HepG2 (cell line): ENCODE measurements around the gene TMEM239. TPM values are rescaled to one million over a fixed set of nuclear protein-coding genes. Genes with fewer than 3 reads are reported as not detected.

Experiments used
- HIVEP1 ChIP-seq: sonication (generic); formaldehyde crosslinking; IDR thresholded peaks from 2 replicates; pipeline ENCODE4 v1.4.0; 2020; ENCODE audit warnings: mild to moderate bottlenecking, missing genetic modification reagents
- MED8 ChIP-seq: sonication (generic); formaldehyde crosslinking; IDR thresholded peaks from 2 replicates; pipeline ENCODE4 v1.8.1; 2023; ENCODE audit warnings: mild to moderate bottlenecking, missing genetic modification reagents; ENCODE audit not compliant: insufficient replicate concordance
- MZF1 ChIP-seq: sonication (generic); formaldehyde crosslinking; IDR thresholded peaks from 2 replicates; pipeline ENCODE4 v1.8.1; 2023; ENCODE audit warnings: mild to moderate bottlenecking, missing genetic modification reagents, borderline replicate concordance
- NCOA1 ChIP-seq: sonication (generic); formaldehyde crosslinking; IDR thresholded peaks from 2 replicates; pipeline ENCODE4 v1.9.0; 2021; ENCODE audit warnings: missing genetic modification reagents
- PHF8 ChIP-seq: sonication (generic); formaldehyde crosslinking; IDR thresholded peaks from 2 replicates; pipeline ENCODE4 v1.5.0; 2020; ENCODE audit warnings: missing genetic modification reagents
- TBX2 ChIP-seq: sonication (generic); formaldehyde crosslinking; IDR thresholded peaks from 2 replicates; pipeline ENCODE4 v1.5.0; 2020; ENCODE audit warnings: missing genetic modification reagents, mild to moderate bottlenecking, borderline replicate concordance
- TBX3 ChIP-seq: fragments of 450-650 bp; IDR thresholded peaks from 2 replicates; pipeline ENCODE4 v1.6.1; 2017; ENCODE audit warnings: antibody characterized with exemption, mild to moderate bottlenecking, inconsistent platforms, borderline replicate concordance
- YEATS2 ChIP-seq: sonication (generic); formaldehyde crosslinking; IDR thresholded peaks from 2 replicates; pipeline ENCODE4 v1.4.0; 2020; ENCODE audit warnings: missing genetic modification reagents, borderline replicate concordance
- ZBTB3 ChIP-seq: sonication (generic); formaldehyde crosslinking; IDR thresholded peaks from 2 replicates; pipeline ENCODE4 v1.4.0; 2020; ENCODE audit warnings: low read depth, mild to moderate bottlenecking, moderate library complexity, missing genetic modification reagents, borderline replicate concordance
- ZBTB42 ChIP-seq: sonication (generic); formaldehyde crosslinking; IDR thresholded peaks from 2 replicates; pipeline ENCODE4 v1.5.0; 2020; ENCODE audit warnings: mild to moderate bottlenecking, missing genetic modification reagents
- ZNF230 ChIP-seq: sonication (generic); formaldehyde crosslinking; IDR thresholded peaks from 2 replicates; pipeline ENCODE4 v1.4.0; 2020; ENCODE audit warnings: mild to moderate bottlenecking, missing genetic modification reagents
- ZNF3 ChIP-seq: IDR thresholded peaks from 2 replicates; pipeline ENCODE4 v1.7.0; 2017; ENCODE audit warnings: inconsistent platforms
- ZNF343 ChIP-seq: sonication (generic); formaldehyde crosslinking; IDR thresholded peaks from 2 replicates; pipeline ENCODE4 v1.4.0; 2020; ENCODE audit warnings: mild to moderate bottlenecking, missing genetic modification reagents
- ZNF567 ChIP-seq: sonication (generic); formaldehyde crosslinking; IDR thresholded peaks from 2 replicates; pipeline ENCODE4 v1.8.1; 2023; ENCODE audit warnings: mild to moderate bottlenecking, missing genetic modification reagents, borderline replicate concordance
- ZNF678 ChIP-seq: sonication (generic); formaldehyde crosslinking; IDR thresholded peaks from 2 replicates; pipeline ENCODE4 v1.4.0; 2020; ENCODE audit warnings: mild to moderate bottlenecking, missing genetic modification reagents
- ZNF703 ChIP-seq: sonication (generic); formaldehyde crosslinking; IDR thresholded peaks from 2 replicates; pipeline ENCODE4 v1.5.1; 2020; ENCODE audit warnings: missing genetic modification reagents, mild to moderate bottlenecking, moderate library complexity, borderline replicate concordance
- polyA plus RNA-seq, 8 experiments: library from polyadenylated mRNA; depleted of rRNA in 3 of 8; stranded (reverse) in 7 of 8; unstranded in 1 of 8; fragments of >200 nt; fragmentation: Illumina TruSeq in 4 of 8; extraction: Trizol in 4 of 8; gene quantifications; 2 replicates each; pipeline versions ENCODE4 v1.2.1 to v1.2.3, GENCODE V29; 2011 to 2016; ENCODE audit warnings: low read depth in 4 of 8, missing spikeins in 1 of 8, mixed read lengths in 1 of 8; ENCODE audit not compliant: insufficient read depth in 1 of 8
- total RNA-seq, 5 experiments: library from RNA; depleted of rRNA; stranded (reverse); fragments of >200 nt; fragmentation: Illumina TruSeq; extraction: Trizol; gene quantifications; 2 replicates each; pipeline ENCODE4 v1.2.3, GENCODE V29; 2016; ENCODE audit warnings: low read depth in 1 of 5
- TF ChIP-seq, protein P1 (sequence below): sonication (generic); formaldehyde crosslinking; IDR thresholded peaks from 2 replicates; pipeline ENCODE4 v1.5.0; 2020; ENCODE audit warnings: mild to moderate bottlenecking, missing genetic modification reagents
- TF ChIP-seq, protein P2 (sequence below): IDR thresholded peaks from 2 replicates; pipeline ENCODE4 v1.6.1; 2016; ENCODE audit warnings: mild to moderate bottlenecking, missing biosample characterization, missing genetic modification reagents
- TF ChIP-seq, protein P3 (sequence below): sonication (generic); formaldehyde crosslinking; IDR thresholded peaks from 2 replicates; pipeline ENCODE4 v1.4.0; 2020; ENCODE audit warnings: mild to moderate bottlenecking, missing genetic modification reagents
- TF ChIP-seq, protein P4 (sequence below): sonication (generic); formaldehyde crosslinking; IDR thresholded peaks from 2 replicates; pipeline ENCODE4 v1.4.0; 2020; ENCODE audit warnings: missing genetic modification reagents
- TF ChIP-seq, protein P5 (sequence below): IDR thresholded peaks from 2 replicates; pipeline ENCODE4 v1.6.1; 2016; ENCODE audit warnings: low read depth, control low read depth

The TMEM239 gene
- total and polyA plus RNA-seq, 2 of the 13 experiments (the other 11 are each of a cell fraction or from before 2014, with no cell fraction given) = not detected

DNA sequence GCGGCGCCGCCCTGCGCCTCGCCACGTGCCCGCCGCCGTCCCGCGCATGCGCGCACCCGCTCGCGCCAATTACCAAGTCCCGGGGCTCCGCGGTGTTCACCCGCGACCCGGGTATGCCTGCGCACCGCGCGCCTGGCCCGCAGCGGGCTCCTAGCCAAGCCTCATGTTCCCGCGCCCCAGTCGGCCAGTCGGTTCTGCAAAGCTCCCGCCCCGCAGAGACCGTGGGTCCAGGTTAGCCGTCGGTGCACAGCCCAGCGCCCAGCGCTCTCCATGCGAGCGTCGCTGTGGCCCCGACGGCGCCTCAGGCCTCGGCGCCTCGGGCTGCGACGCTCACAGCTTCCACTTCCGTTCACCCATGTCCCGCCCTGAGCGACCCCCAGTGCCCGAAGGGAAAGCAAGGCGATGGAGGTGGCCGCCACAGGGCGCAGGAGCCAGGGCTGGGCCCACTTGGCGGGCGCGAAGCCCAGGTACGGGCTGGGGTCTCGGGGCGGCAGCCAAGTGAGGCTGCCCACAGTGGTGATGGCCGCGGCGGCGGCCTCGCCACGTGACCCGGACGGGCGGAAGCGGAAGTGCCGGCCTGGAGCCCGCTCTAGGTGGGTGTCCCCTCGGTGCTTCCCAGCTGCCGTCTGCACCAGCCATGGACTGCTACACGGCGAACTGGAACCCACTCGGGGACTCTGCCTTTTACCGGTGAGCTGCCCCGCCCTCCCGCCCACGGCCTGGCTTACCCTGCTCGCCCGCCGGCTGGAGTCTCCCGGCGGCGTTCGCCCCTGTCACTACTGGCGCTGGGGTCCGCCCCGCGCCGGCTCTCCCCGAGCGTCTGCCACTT, 24.2 kb downstream of the TMEM239 start, which contains the start of the genes PCED1A and VPS16 (continued):
- TF ChIP-seq, protein P1, sequence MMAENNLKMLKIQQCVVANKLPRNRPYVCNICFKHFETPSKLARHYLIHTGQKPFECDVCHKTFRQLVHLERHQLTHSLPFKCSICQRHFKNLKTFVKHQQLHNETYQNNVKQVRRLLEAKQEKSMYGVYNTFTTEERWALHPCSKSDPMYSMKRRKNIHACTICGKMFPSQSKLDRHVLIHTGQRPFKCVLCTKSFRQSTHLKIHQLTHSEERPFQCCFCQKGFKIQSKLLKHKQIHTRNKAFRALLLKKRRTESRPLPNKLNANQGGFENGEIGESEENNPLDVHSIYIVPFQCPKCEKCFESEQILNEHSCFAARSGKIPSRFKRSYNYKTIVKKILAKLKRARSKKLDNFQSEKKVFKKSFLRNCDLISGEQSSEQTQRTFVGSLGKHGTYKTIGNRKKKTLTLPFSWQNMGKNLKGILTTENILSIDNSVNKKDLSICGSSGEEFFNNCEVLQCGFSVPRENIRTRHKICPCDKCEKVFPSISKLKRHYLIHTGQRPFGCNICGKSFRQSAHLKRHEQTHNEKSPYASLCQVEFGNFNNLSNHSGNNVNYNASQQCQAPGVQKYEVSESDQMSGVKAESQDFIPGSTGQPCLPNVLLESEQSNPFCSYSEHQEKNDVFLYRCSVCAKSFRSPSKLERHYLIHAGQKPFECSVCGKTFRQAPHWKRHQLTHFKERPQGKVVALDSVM (CRISPR knock-in tag) = 0 out of 2 replicates have a peak, but pooled peaks have one; percentile 33
- TF ChIP-seq PHF8 (CRISPR knock-in tag) = peak; percentile 99
- TF ChIP-seq TBX3 = 0 out of 2 replicates have a peak, but pooled peaks have one; percentile 20
- peak; percentile 97; the same call in 1 of the 2 replicates for TF ChIP-seq ZNF567 (CRISPR knock-in tag)
- TF ChIP-seq, protein P2, sequence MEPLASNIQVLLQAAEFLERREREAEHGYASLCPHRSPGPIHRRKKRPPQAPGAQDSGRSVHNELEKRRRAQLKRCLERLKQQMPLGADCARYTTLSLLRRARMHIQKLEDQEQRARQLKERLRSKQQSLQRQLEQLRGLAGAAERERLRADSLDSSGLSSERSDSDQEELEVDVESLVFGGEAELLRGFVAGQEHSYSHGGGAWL = peak; percentile 95
- 0 out of 2 replicates have a peak, but pooled peaks have one; percentile 67 for TF ChIP-seq MZF1 (CRISPR knock-in tag)
- TF ChIP-seq ZNF703 (CRISPR knock-in tag) = peak; percentile 91
- TF ChIP-seq, protein P3, sequence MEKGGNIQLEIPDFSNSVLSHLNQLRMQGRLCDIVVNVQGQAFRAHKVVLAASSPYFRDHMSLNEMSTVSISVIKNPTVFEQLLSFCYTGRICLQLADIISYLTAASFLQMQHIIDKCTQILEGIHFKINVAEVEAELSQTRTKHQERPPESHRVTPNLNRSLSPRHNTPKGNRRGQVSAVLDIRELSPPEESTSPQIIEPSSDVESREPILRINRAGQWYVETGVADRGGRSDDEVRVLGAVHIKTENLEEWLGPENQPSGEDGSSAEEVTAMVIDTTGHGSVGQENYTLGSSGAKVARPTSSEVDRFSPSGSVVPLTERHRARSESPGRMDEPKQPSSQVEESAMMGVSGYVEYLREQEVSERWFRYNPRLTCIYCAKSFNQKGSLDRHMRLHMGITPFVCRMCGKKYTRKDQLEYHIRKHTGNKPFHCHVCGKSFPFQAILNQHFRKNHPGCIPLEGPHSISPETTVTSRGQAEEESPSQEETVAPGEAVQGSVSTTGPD (CRISPR knock-in tag) = no peak
- TF ChIP-seq HIVEP1 (CRISPR knock-in tag) = peak; percentile 97
- peak; percentile 93 for TF ChIP-seq TBX2 (CRISPR knock-in tag)
- TF ChIP-seq ZNF678 (CRISPR knock-in tag) = peak; percentile 96; the same call in 1 of the 2 replicates
- peak; percentile 93 for TF ChIP-seq MED8 (CRISPR knock-in tag)
- peak; percentile 98 for TF ChIP-seq ZNF343
- peak; percentile 98 for TF ChIP-seq ZNF230 (CRISPR knock-in tag)
- peak; percentile 83; the same call in 1 of the 2 replicates for TF ChIP-seq NCOA1 (CRISPR knock-in tag)
- TF ChIP-seq, protein P4, sequence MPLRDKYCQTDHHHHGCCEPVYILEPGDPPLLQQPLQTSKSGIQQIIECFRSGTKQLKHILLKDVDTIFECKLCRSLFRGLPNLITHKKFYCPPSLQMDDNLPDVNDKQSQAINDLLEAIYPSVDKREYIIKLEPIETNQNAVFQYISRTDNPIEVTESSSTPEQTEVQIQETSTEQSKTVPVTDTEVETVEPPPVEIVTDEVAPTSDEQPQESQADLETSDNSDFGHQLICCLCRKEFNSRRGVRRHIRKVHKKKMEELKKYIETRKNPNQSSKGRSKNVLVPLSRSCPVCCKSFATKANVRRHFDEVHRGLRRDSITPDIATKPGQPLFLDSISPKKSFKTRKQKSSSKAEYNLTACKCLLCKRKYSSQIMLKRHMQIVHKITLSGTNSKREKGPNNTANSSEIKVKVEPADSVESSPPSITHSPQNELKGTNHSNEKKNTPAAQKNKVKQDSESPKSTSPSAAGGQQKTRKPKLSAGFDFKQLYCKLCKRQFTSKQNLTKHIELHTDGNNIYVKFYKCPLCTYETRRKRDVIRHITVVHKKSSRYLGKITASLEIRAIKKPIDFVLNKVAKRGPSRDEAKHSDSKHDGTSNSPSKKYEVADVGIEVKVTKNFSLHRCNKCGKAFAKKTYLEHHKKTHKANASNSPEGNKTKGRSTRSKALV (CRISPR knock-in tag) = peak; percentile 81
- 0 out of 2 replicates have a peak, but pooled peaks have one; percentile 57 for TF ChIP-seq ZBTB3
- peak; percentile 65; the same call in 1 of the 2 replicates for TF ChIP-seq ZNF3 (CRISPR knock-in tag)
- TF ChIP-seq, protein P5, sequence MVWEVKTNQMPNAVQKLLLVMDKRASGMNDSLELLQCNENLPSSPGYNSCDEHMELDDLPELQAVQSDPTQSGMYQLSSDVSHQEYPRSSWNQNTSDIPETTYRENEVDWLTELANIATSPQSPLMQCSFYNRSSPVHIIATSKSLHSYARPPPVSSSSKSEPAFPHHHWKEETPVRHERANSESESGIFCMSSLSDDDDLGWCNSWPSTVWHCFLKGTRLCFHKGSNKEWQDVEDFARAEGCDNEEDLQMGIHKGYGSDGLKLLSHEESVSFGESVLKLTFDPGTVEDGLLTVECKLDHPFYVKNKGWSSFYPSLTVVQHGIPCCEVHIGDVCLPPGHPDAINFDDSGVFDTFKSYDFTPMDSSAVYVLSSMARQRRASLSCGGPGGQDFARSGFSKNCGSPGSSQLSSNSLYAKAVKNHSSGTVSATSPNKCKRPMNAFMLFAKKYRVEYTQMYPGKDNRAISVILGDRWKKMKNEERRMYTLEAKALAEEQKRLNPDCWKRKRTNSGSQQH = peak; percentile 76; the same call in 1 of the 2 replicates
- TF ChIP-seq ZBTB42 (CRISPR knock-in tag) = peak; percentile 95
- peak; percentile 95 for TF ChIP-seq YEATS2 (CRISPR knock-in tag)
